ENCODE results near the gene SORBS1. TPM values are rescaled to one million over a fixed set of nuclear protein-coding genes. Genes with fewer than 3 reads are reported as not detected.

SORBS1 gene
- total and polyA plus RNA-seq, 9 of the 15 experiments (the other 6 are each of a cell fraction or from before 2014, with no cell fraction given), result 2.0 to 13.3 (median 6.5) TPM

DNA sequence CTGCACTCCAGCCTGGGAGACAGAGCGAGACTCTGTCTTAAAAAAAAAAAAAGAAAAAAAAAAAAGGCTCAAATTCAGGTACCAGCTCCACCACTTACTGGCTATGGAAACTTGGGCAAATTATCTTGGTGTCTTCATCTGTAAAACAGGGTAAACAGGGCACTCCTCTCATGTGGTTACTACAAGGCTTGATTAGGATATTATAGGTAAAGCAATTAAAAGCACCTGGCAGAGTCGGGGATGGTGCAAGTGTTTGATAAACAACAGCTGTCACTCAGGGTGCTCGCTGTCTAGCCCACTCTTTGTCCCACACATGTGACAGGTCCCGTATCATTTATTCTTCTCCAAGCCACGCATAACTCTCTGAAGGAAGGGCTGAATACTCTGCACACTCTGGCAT, 96.9 kb downstream of the SORBS1 start:
- H3K27me3 ChIP-seq (ENCODE audit: control insufficient read depth in 2 of 2, insufficient read depth in 2 of 2, low read length in 2 of 2), result no peaks in the 10 kb centered on the region
- no peak for ATAC-seq
- no peaks in the 10 kb centered on the region for H3K79me2 ChIP-seq (ENCODE audit: control insufficient read depth, insufficient read depth, low read length)
- in situ Hi-C loops (cut with MboI), result no loop called here
- DNase-seq (ENCODE audit: extremely low read depth in 1 of 4, low spot score in 3 of 4), result no peak
- no peak overlapping the region for H3K27ac ChIP-seq (ENCODE audit: extremely low read depth, low read depth, low read length)
- H3K4me1 ChIP-seq (replicated peaks in 1 of 2; ENCODE audit: control insufficient read depth in 2 of 2, insufficient read depth in 2 of 2, low read length in 2 of 2), result peaks cover 0 to 3% of the 10 kb centered on the region in 2 experiments; a peak in 3 of 5 replicates
- H3K36me3 ChIP-seq (ENCODE audit: control insufficient read depth, insufficient read depth, low read length), result no peaks in the 10 kb centered on the region
- no peak overlapping the region for H3K4me3 ChIP-seq
- TF ChIP-seq PHB (CRISPR knock-in tag; IDR thresholded peaks at IDR 0.05), result no peak
- no peak for TF ChIP-seq CREM (IDR thresholded peaks at IDR 0.05; ENCODE audit: low read depth)
- TF ChIP-seq MAX (CRISPR knock-in tag; IDR thresholded peaks at IDR 0.05), result no peak
- TF ChIP-seq ZNF561 (CRISPR knock-in tag; conservative IDR thresholded peaks at IDR 0.05), result no peak
- no peaks in the 10 kb centered on the region for H3K9me1 ChIP-seq (ENCODE audit: control insufficient read depth, insufficient read depth, low read length)
- FAIRE-seq, result no peak
- BruUV-seq (replicated peaks), result no TSS peak
- WGBS (ENCODE audit: insufficient coverage, low coverage, missing lambda C conversion rate), result 50% methylated on average over 4 of the region's 5 CpGs
- intact Hi-C loops (cut with micrococcal nuclease), result no loop called here
- ChIA-PET POLR2A (no interaction called here), CTCF (ENCODE audit: low intra/inter-chr PET ratio) (no interaction called here)
- no peak overlapping the region for H2AFZ ChIP-seq (ENCODE audit: low read depth, low read length)
- no peaks in the 10 kb centered on the region for H4K20me1 ChIP-seq (replicated peaks; ENCODE audit: control insufficient read depth, insufficient read depth, low read length)
- no peak overlapping the region for H3K4me2 ChIP-seq (ENCODE audit: insufficient read depth, low read length)
- no peaks in the 10 kb centered on the region for H3K9me3 ChIP-seq (replicated peaks; ENCODE audit: control insufficient read depth, insufficient read depth, low read depth, low read length)
- H3K9ac ChIP-seq (ENCODE audit: insufficient read depth in 1 of 2, low read depth in 2 of 2, low read length in 2 of 2), result no peak overlapping the region

DNA sequence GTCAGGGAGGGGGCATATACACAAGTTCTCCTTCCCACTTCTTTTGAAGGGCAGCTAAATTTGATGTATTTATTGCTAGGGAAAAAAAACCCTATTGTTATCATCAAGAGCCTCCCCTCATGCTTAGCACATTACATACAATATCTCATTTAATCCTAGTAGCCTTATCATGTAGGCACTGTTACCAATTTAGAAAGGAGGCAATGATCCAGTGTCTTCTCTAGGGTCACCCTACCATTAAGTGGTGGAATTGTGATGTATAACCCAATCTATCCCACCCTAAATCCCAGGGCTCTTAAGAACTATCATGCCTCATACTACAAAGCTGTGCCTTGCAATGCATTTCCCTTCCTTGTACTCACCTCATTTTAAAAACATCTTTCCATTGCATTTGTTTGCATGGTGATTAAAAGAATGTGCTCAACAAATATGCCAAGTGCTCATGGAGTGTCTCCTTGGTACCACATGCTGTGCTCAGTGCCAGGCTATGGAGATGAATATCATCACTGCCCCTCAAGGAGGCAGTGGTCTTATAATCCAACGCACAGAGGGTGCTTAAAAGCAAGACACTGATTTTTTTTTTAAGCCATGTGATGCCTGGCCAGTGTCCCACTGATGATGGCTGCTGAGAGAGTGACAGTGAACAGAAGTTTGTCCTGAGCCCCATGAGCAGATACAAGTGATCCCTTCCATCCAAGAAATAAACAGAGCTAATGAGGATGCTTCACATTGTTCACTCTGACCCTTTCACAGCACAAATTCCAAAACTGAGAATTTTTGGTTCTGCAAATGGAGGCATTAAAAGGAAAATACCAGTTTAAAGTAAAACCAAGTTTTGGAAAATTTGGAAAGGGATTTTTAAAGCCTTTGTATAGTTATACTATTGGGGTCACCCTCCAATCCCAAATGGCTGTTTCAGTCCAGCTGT, 98.2 kb downstream of the SORBS1 start:
- ATAC-seq, result no peak
- intact Hi-C loops (cut with micrococcal nuclease), result no loop called here
- Histone ChIP-seq H3K4me3 (no peak overlapping the region), H4K20me1 (replicated peaks; ENCODE audit: control insufficient read depth, insufficient read depth, low read length) (no peaks in the 10 kb centered on the region), H3K4me2 (ENCODE audit: insufficient read depth, low read length) (no peak overlapping the region), H3K27ac (ENCODE audit: extremely low read depth, low read depth, low read length) (no peak overlapping the region), H3K79me2 (ENCODE audit: control insufficient read depth, insufficient read depth, low read length) (no peaks in the 10 kb centered on the region), H3K9me1 (ENCODE audit: control insufficient read depth, insufficient read depth, low read length) (no peaks in the 10 kb centered on the region), H3K4me1 (replicated peaks in 1 of 2; ENCODE audit: control insufficient read depth in 2 of 2, insufficient read depth in 2 of 2, low read length in 2 of 2) (peaks cover 0 to 3% of the 10 kb centered on the region in 2 experiments; a peak in 3 of 5 replicates), H3K9me3 (replicated peaks; ENCODE audit: control insufficient read depth, insufficient read depth, low read depth, low read length) (no peaks in the 10 kb centered on the region), H2AFZ (ENCODE audit: low read depth, low read length) (no peak overlapping the region), H3K36me3 (ENCODE audit: control insufficient read depth, insufficient read depth, low read length) (no peaks in the 10 kb centered on the region), H3K9ac (ENCODE audit: insufficient read depth in 1 of 2, low read depth in 2 of 2, low read length in 2 of 2) (no peak overlapping the region), H3K27me3 (ENCODE audit: control insufficient read depth in 2 of 2, insufficient read depth in 2 of 2, low read length in 2 of 2) (no peaks in the 10 kb centered on the region)
- WGBS (ENCODE audit: insufficient coverage, low coverage, missing lambda C conversion rate), result 29% methylated on average over 1 of the region's 1 CpG
- ChIA-PET POLR2A (no interaction called here), CTCF (ENCODE audit: low intra/inter-chr PET ratio) (no interaction called here)
- in situ Hi-C loops (cut with MboI), result no loop called here
- DNase-seq (ENCODE audit: extremely low read depth in 1 of 4, low spot score in 3 of 4), result no peak
- no peak for FAIRE-seq
- BruUV-seq (replicated peaks), result no TSS peak
- TF ChIP-seq TAF1 (IDR thresholded peaks at IDR 0.05; ENCODE audit: control insufficient read depth, extremely low read depth, insufficient read depth, low read length, severe bottlenecking), result no peak
- no peak for TF ChIP-seq HDGF (IDR thresholded peaks at IDR 0.05)
- no peak for TF ChIP-seq ZNF282 (CRISPR knock-in tag; IDR thresholded peaks at IDR 0.05)
- TF ChIP-seq TRIM28 (IDR thresholded peaks at IDR 0.05), result no peak
- no peak for TF ChIP-seq HDAC1 (IDR thresholded peaks at IDR 0.05)
- no peak for TF ChIP-seq DDX20 (tag; IDR thresholded peaks at IDR 0.05; ENCODE audit: low read depth)
- TF ChIP-seq, protein P1, sequence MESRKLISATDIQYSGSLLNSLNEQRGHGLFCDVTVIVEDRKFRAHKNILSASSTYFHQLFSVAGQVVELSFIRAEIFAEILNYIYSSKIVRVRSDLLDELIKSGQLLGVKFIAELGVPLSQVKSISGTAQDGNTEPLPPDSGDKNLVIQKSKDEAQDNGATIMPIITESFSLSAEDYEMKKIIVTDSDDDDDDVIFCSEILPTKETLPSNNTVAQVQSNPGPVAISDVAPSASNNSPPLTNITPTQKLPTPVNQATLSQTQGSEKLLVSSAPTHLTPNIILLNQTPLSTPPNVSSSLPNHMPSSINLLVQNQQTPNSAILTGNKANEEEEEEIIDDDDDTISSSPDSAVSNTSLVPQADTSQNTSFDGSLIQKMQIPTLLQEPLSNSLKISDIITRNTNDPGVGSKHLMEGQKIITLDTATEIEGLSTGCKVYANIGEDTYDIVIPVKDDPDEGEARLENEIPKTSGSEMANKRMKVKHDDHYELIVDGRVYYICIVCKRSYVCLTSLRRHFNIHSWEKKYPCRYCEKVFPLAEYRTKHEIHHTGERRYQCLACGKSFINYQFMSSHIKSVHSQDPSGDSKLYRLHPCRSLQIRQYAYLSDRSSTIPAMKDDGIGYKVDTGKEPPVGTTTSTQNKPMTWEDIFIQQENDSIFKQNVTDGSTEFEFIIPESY (CRISPR knock-in tag; IDR thresholded peaks at IDR 0.05), result no peak
- TF ChIP-seq, protein P2, sequence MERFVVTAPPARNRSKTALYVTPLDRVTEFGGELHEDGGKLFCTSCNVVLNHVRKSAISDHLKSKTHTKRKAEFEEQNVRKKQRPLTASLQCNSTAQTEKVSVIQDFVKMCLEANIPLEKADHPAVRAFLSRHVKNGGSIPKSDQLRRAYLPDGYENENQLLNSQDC (CRISPR knock-in tag; IDR thresholded peaks at IDR 0.05), result no peak
